MM.1S (cell line): ENCODE data around the gene ELP2.
A peak's percentile ranks its signal among the peaks of the same experiment; 100 is the strongest.

Source experiments
- DNase-seq: peaks from one replicate; pipeline ENCODE4 v3.0.0-alpha.2; 2015
- H2AFZ ChIP-seq: fragments of 300-600 bp; sonication (generic); 2 replicates; pipeline ENCODE4 v1.6.0; 2016; ENCODE audit warnings: antibody characterized with exemption, low read length
- H3F3A ChIP-seq: fragments of 300-600 bp; sonication (generic); 2 replicates; pipeline ENCODE4 v1.6.1; 2016; ENCODE audit warnings: mild to moderate bottlenecking, antibody characterized with exemption, low read length, moderate library complexity, mixed read lengths; ENCODE audit not compliant: insufficient read depth
- H3K27ac ChIP-seq: fragments of 300-600 bp; sonication (generic); 2 replicates; pipeline ENCODE4 v1.5.1; 2016; ENCODE audit warnings: mild to moderate bottlenecking, low read length
- H3K27me3 ChIP-seq: fragments of 300-600 bp; sonication (generic); replicated peaks from 2 replicates; pipeline ENCODE4 v1.6.0; 2016; ENCODE audit warnings: low read length; ENCODE audit not compliant: insufficient read depth
- H3K36me3 ChIP-seq: fragments of 300-600 bp; sonication (generic); replicated peaks from 2 replicates; pipeline ENCODE4 v1.6.1; 2016; ENCODE audit warnings: mild to moderate bottlenecking, low read length, mixed read lengths; ENCODE audit not compliant: insufficient read depth
- H3K4me1 ChIP-seq: fragments of 300-600 bp; sonication (generic); 2 replicates; pipeline ENCODE4 v1.6.1; 2016; ENCODE audit warnings: low read length, mixed read lengths
- H3K4me2 ChIP-seq: fragments of 300-600 bp; sonication (generic); 2 replicates; pipeline ENCODE4 v1.6.0; 2016; ENCODE audit warnings: low read depth, low read length
- H3K4me3 ChIP-seq: fragments of 300-600 bp; sonication (generic); 2 replicates; pipeline ENCODE4 v1.5.1; 2016; ENCODE audit warnings: low read length, mixed read lengths
- H3K79me2 ChIP-seq: fragments of 300-600 bp; sonication (generic); 2 replicates; pipeline ENCODE4 v1.6.1; 2016; ENCODE audit warnings: mixed run types, low read length, mixed read lengths
- H3K9ac ChIP-seq: fragments of 300-600 bp; sonication (generic); 2 replicates; pipeline ENCODE4 v1.6.1; 2016; ENCODE audit warnings: low read length, mixed read lengths
- H3K9me2 ChIP-seq: fragments of 300-600 bp; sonication (generic); replicated peaks from 2 replicates; pipeline ENCODE4 v1.6.1; 2016; ENCODE audit warnings: mild to moderate bottlenecking, low read length, mixed read lengths; ENCODE audit not compliant: insufficient read depth
- H3K9me3 ChIP-seq: fragments of 300-600 bp; sonication (generic); replicated peaks from 2 replicates; pipeline ENCODE4 v1.6.1; 2016; ENCODE audit warnings: mild to moderate bottlenecking, low read length, mixed read lengths; ENCODE audit not compliant: insufficient read depth
- H4K20me1 ChIP-seq: fragments of 300-600 bp; sonication (generic); 2 replicates; pipeline ENCODE4 v1.6.1; 2016; ENCODE audit warnings: mild to moderate bottlenecking, low read length, moderate library complexity, mixed read lengths; ENCODE audit not compliant: insufficient read depth
- CTCF ChIP-seq: fragments of 300-600 bp; sonication (generic); IDR thresholded peaks from 2 replicates; pipeline ENCODE4 v1.5.1; 2016; ENCODE audit warnings: antibody characterized with exemption, low read length, mixed read lengths
- EZH2 ChIP-seq: fragments of 300-600 bp; sonication (generic); optimal IDR thresholded peaks from 2 replicates; pipeline ENCODE3; 2017; ENCODE audit warnings: low read depth, mild to moderate bottlenecking, antibody characterized with exemption, low read length, mixed read lengths
- EZH2phosphoT487 ChIP-seq: fragments of 300-600 bp; sonication (generic); IDR thresholded peaks from 2 replicates; pipeline ENCODE4 v1.6.1; 2018; ENCODE audit warnings: antibody characterized with exemption, low read length

The ELP2 gene

GRCh38 chr18:36128530-36128870 lies 1.2 kb upstream of the ELP2 start:
- H3K9ac ChIP-seq, result peak overlapping the region; percentile 96; the same call in 1 of the 2 replicates
- no peak overlapping the region for H3K27ac ChIP-seq
- H2AFZ ChIP-seq, result peak overlapping the region; percentile 98
- H3K9me3 ChIP-seq, result no peaks in the 10 kb centered on the region
- no peaks in the 10 kb centered on the region for H3K27me3 ChIP-seq
- TF ChIP-seq EZH2phosphoT487 (no peak), EZH2 (no peak), CTCF (no peak)
- peak overlapping the region; percentile 78 for H3K4me2 ChIP-seq
- no peaks in the 10 kb centered on the region for H3K9me2 ChIP-seq
- no peaks in the 10 kb centered on the region; the same call in 1 of the 2 replicates for H4K20me1 ChIP-seq
- peaks cover 12% of the 10 kb centered on the region; the same call in 1 of the 2 replicates for H3K4me1 ChIP-seq
- no peak for DNase-seq
- H3K36me3 ChIP-seq, result no peaks in the 10 kb centered on the region
- 0 out of 2 replicates have a peak, but pooled peaks cover 3% of the 10 kb centered on the region for H3F3A ChIP-seq
- peaks cover 53% of the 10 kb centered on the region for H3K79me2 ChIP-seq
- peak overlapping the region; percentile 96 for H3K4me3 ChIP-seq

GRCh38 chr18:36128907-36129299 lies 796 bp upstream of the ELP2 start:
- TF ChIP-seq CTCF (no peak), EZH2phosphoT487 (no peak), EZH2 (no peak)
- Histone ChIP-seq H3K9me3 (no peaks in the 10 kb centered on the region), H3K27me3 (no peaks in the 10 kb centered on the region), H3K36me3 (no peaks in the 10 kb centered on the region), H3K4me3 (peak overlapping the region; percentile 96), H2AFZ (peak overlapping the region; percentile 98), H3K9me2 (no peaks in the 10 kb centered on the region), H3K4me2 (peak overlapping the region; percentile 78), H3F3A (0 out of 2 replicates have a peak, but pooled peaks cover 3% of the 10 kb centered on the region), H4K20me1 (no peaks in the 10 kb centered on the region; the same call in 1 of the 2 replicates), H3K9ac (peak overlapping the region; percentile 96; the same call in 1 of the 2 replicates), H3K79me2 (peaks cover 54% of the 10 kb centered on the region), H3K27ac (peak overlapping the region; percentile 98; the same call in 1 of the 2 replicates), H3K4me1 (peaks cover 12% of the 10 kb centered on the region; the same call in 1 of the 2 replicates)
- DNase-seq, result no peak

- Histone ChIP-seq H3K79me2 (peaks cover 65% of the 10 kb centered on the region), H2AFZ (peak overlapping the region; percentile 94), H3K27ac (peak overlapping the region; percentile 98), H3K27me3 (no peaks in the 10 kb centered on the region), H3K36me3 (no peaks in the 10 kb centered on the region), H3K9ac (peak overlapping the region; percentile 96), H4K20me1 (no peaks in the 10 kb centered on the region; the same call in 1 of the 2 replicates), H3K4me2 (peak overlapping the region; percentile 65), H3K4me1 (peaks cover 12% of the 10 kb centered on the region; the same call in 1 of the 2 replicates), H3K9me2 (no peaks in the 10 kb centered on the region), H3K4me3 (peak overlapping the region; percentile 96), H3F3A (0 out of 2 replicates have a peak, but pooled peaks cover 3% of the 10 kb centered on the region), H3K9me3 (no peaks in the 10 kb centered on the region)
- TF ChIP-seq EZH2 (no peak), EZH2phosphoT487 (no peak), CTCF (no peak)
- no peak for DNase-seq
Observed at GRCh38 chr18:36130039-36130831, 536 bp downstream of the ELP2 start.
